AG09309 (cell line): ENCODE data around the gene GEMIN4.
"Not testable (repeated sequence)": the region's sequence is repeated elsewhere in the genome, so short reads cannot be mapped to it uniquely, and the experiment has no call there.

ENCODE experiments used
- DNase-seq: peaks from one replicate; pipeline ENCODE4 v3.0.0-alpha.2; 2010; ENCODE audit warnings: low read depth
- H3K4me3 ChIP-seq: 2 replicates; pipeline ENCODE4 v1.5.1; 2011; ENCODE audit warnings: mild to moderate bottlenecking, low read depth, low read length, moderate library complexity; ENCODE audit not compliant: control insufficient read depth
- TF ChIP-seq, protein P1 (sequence below): IDR thresholded peaks from 2 replicates; pipeline ENCODE4 v1.5.1; 2011; ENCODE audit warnings: mild to moderate bottlenecking, low read depth, low read length, inconsistent platforms; ENCODE audit not compliant: insufficient read depth, control insufficient read depth; ENCODE audit errors: missing control alignments

Gene GEMIN4

DNA sequence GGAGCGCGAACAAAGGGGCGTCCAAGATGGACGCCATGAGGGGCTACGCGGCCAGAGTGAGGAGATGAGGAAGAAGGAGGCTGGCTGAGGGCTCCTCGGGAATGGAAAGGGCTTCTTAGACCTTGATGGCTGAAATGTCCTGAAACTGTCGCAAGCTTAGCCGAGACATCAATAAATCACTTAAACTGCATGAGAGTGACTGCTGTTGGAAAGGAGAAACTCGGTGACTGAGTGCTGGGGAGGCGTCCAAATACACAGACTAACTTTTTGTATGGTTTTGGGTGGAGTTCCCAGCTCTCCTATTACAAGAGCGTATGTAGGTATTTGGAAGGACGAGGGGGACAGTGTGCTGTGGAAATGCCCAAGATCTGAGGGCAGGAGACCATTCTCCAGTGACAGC is 1.4 kb upstream of the GEMIN4 start:
- TF ChIP-seq, protein P1, sequence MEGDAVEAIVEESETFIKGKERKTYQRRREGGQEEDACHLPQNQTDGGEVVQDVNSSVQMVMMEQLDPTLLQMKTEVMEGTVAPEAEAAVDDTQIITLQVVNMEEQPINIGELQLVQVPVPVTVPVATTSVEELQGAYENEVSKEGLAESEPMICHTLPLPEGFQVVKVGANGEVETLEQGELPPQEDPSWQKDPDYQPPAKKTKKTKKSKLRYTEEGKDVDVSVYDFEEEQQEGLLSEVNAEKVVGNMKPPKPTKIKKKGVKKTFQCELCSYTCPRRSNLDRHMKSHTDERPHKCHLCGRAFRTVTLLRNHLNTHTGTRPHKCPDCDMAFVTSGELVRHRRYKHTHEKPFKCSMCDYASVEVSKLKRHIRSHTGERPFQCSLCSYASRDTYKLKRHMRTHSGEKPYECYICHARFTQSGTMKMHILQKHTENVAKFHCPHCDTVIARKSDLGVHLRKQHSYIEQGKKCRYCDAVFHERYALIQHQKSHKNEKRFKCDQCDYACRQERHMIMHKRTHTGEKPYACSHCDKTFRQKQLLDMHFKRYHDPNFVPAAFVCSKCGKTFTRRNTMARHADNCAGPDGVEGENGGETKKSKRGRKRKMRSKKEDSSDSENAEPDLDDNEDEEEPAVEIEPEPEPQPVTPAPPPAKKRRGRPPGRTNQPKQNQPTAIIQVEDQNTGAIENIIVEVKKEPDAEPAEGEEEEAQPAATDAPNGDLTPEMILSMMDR, result no peak
- DNase-seq, result no peak
- no peak overlapping the region for H3K4me3 ChIP-seq

DNA sequence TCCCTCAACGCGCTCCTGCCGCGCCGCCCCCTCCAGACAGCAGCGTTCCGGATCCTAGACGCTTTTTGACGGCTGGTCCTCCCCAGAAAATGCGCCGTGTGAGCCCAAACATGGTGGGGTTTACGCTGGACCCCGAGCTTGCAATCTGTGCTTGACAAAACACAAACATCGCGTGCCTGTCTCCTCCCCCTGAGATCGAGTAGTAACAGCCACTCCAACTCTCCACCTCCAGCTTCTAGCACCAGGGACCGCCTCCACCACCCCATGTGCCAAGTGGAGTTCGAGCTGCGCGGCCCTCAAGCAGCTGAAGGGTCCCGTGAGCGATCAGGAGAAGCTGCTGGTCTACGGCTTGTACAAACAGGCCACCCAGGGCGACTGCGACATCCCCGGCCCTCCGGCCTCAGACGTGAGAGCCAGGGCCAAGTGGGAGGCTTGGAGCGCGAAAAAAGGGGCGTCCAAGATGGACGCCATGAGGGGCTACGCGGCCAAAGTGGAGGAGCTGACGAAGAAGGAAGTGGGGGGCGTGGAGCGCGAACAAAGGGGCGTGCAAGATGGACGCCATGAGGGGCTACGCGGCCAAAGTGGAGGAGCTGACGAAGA is 656 bp upstream of the GEMIN4 start:
- DNase-seq, result no peak
- TF ChIP-seq, protein P1, result no peak
- peak overlapping the region; percentile 57 for H3K4me3 ChIP-seq

DNA sequence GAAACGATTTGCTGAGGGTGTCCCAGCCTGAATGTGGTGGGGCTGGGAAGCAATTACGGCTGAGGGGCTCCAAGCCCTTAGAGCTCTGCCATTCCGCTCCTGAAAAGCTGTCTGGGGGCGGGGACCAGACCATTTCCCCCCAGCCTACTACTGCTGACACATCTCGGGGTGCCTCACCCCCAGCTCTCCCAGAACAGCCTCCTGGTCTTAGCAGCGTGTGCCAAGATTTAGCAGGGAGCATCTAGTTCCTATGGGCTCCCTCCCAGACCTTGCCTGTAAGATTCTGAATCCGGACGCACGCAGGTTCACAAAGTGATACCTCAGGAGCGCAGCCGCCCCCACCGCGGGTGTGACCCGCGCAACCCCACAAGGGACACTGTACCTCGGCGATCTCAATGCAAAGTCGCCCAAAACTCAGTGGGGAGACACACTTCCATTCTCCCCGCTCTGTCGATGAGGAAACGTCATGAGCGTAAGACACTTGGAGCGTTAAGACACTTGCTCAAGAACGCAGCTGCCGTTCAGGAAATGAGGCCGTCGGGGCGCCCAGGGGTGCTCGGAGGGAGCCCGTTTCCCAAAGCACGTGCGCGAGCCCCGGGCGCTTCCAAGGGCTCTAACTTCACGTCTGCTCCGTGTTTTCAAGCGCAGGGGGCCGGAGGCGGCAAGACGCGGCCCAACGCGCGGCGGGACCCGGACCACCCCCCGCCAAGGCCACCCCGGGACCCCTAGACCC is 629 bp downstream of the GEMIN4 start:
- DNase-seq, result no peak
- H3K4me3 ChIP-seq, result peak overlapping the region; percentile 57
- TF ChIP-seq, protein P1, result no peak

DNA sequence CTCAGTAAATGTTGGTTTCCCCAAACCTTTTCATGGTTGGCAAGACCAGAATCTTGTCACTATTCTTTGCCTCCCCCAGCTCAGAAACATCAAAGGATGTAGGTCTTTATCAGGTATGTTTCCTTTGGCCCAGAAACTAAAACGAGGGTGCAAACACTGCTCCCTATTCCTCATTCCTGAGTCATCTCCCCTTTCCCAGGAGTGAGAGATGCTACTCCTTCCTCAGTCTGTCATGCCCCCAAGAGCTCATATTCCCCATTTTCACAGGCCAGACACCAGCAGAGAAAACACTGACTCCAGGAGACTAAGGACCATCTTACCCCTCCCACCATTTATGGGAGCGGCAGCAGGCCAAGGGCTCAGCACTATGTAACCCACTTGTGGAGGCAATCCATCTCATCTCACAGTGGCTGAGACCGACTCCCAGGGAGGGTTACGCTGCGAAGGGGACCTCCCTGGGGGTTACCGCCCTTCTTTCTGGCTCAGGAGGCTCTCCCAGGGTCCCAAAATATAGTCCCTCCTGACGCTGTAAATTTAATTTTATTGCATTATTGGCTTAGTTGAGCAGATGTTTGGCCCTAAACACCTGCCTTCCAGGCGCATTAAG is 1.5 kb downstream of the GEMIN4 start:
- TF ChIP-seq, protein P1, result no peak
- DNase-seq, result no peak
- no peak overlapping the region for H3K4me3 ChIP-seq

DNA sequence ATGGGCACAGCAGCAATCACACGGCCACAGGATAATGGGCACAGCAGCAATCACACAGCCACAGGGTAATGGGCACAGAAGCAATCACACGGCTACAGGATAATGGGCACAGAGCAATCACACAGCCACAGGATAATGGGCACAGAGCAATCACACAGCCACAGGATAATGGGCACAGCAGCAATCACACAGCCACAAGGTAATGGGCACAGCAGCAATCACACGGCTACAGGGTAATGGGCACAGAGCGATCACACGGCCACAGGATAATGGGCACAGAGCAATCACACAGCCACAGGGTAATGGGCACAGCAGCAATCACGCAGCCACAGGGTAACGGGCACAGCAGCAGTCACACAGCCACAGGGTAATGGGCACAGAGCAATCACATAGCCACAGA is 2.7 kb downstream of the GEMIN4 start:
- DNase-seq, H3K4me3 ChIP-seq: not testable (repeated sequence)

DNA sequence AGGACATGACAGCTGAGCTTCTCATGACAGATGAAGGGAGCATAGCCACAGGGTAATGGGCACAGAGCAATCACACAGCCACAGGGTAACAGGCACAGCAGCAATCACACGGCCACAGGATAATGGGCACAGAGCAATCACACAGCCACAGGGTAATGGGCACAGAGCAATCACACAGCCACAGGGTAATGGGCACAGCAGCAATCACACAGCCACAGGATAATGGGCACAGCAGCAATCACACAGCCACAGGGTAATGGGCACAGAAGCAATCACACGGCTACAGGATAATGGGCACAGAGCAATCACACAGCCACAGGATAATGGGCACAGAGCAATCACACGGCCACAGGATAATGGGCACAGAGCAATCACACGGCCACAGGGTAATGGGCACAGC is 3.5 kb downstream of the GEMIN4 start:
- H3K4me3 ChIP-seq, DNase-seq: not testable (repeated sequence)

DNA sequence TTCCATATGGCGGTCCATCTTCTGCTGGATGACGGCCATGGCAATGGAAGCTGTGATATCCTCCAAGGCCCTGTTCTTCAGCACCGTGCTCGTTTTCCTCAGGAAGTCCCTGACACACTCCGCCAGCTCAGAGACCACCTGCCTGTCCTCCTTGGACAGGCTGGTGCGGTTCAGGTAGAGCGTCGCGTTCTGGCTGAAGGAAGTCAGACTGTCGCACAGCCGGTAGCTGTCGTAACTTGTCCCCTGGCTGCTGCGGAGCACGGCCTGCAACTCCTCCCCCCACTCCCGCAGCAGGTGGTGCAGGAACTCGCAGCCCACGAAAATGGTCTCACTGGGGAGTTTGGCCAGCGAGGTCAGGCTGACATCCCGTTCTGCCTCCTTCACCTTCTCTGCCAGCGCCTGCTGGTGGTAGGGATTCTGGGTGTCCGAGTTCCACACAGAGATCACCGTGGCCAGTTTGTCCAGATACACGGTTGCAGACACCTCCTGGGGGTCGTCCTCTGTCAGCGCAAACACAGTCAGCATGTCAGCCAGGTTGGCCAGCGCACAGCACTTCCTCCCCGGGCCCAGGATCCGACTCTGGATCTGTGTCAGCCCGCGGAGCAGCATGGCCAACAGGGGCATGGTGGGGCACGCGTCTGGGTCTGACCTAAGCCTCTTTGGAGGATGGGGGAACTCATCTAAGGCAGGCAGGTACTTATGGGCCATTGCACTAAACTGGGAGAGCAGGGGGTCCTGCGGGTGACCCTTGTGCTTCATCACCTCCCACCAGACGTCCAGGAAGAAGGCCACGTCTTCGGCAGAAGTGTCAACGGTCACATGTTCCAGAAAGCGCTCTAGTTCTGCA is 5.1 kb downstream of the GEMIN4 start:
- H3K4me3 ChIP-seq, result no peak overlapping the region
- DNase-seq, result no peak
- TF ChIP-seq, protein P1, result no peak
